B cell (primary cell): ENCODE results near the gene PPIP5K2. TPM values are rescaled to one million over a fixed set of nuclear protein-coding genes. Genes with fewer than 3 reads are reported as not detected.

Source experiments
- ATAC-seq: fragments of 200-7000 bp; cut with Tn5 transposase; one replicate; pipeline ENCODE4 v1.10.0; 2021; ENCODE audit warnings: low read depth, mild to moderate bottlenecking, moderate number of reproducible peaks, moderate library complexity
- CTCF ChIA-PET: fragments of 350-600 bp; sonication (Branson Sonifier 250); formaldehyde crosslinking; loops from one replicate; lab custom pipeline; 2021; ENCODE audit warnings: antibody characterized with exemption, inconsistent platforms; lab: Charles Lee
- POLR2A ChIA-PET: fragments of 350-600 bp; sonication (Branson Sonifier 250); formaldehyde crosslinking; loops from one replicate; lab custom pipeline; 2021; ENCODE audit warnings: antibody characterized with exemption; lab: Charles Lee
- DNase-seq: peaks from one replicate; pipeline ENCODE4 v3.0.0; 2013
- H2AFZ ChIP-seq: 2 replicates; pipeline ENCODE4 v1.6.1; 2012; ENCODE audit warnings: mild to moderate bottlenecking, low read depth, low read length; ENCODE audit not compliant: insufficient read depth, poor library complexity, severe bottlenecking
- H3K27ac ChIP-seq, 2 donors: 1 replicate in 1 of 2; 2 replicates in 1 of 2; pipeline ENCODE4 v1.5.1; 2012 to 2013; ENCODE audit warnings: low read length in 2 of 2, mild to moderate bottlenecking in 2 of 2, moderate library complexity in 1 of 2
- H3K27me3 ChIP-seq, 4 experiments: fragments of 200-600 bp in 1 of 4; sonication (generic) in 1 of 4; replicated peaks in 1 of 4; 1 replicate in 2 of 4; 2 replicates in 2 of 4; pipeline versions ENCODE4 v1.6.1 to v1.7.0; 2013 to 2016; ENCODE audit warnings: low read length in 3 of 4, mild to moderate bottlenecking in 2 of 4, mixed read lengths in 1 of 4, moderate library complexity in 1 of 4; ENCODE audit not compliant: insufficient read depth in 4 of 4, control insufficient read depth in 3 of 4; ENCODE audit errors: control extremely low read depth in 1 of 4
- H3K36me3 ChIP-seq, 2 experiments: replicated peaks in 1 of 2; 1 replicate in 1 of 2; 2 replicates in 1 of 2; pipeline versions ENCODE4 v1.6.1 to v1.7.1; 2013; ENCODE audit warnings: low read length in 1 of 2; ENCODE audit not compliant: insufficient read depth in 2 of 2, control insufficient read depth in 1 of 2; ENCODE audit errors: control extremely low read depth in 1 of 2, extremely low read depth in 1 of 2
- H3K4me1 ChIP-seq, 2 donors: fragments of 200-600 bp in 1 of 2; sonication (generic) in 1 of 2; 1 replicate in 1 of 2; 2 replicates in 1 of 2; pipeline versions ENCODE4 v1.5.1 to v1.6.1; 2013 to 2017; ENCODE audit warnings: low read length in 2 of 2; ENCODE audit not compliant: control insufficient read depth in 2 of 2, insufficient read depth in 2 of 2
- H3K4me2 ChIP-seq: replicated peaks from 2 replicates; pipeline ENCODE3; 2012; ENCODE audit warnings: mild to moderate bottlenecking, low read depth, low read length; ENCODE audit not compliant: poor library complexity, severe bottlenecking
- H3K4me3 ChIP-seq, 5 experiments: fragments of 200-600 bp in 1 of 5; sonication (generic) in 1 of 5; 1 replicate in 3 of 5; 2 replicates in 2 of 5; pipeline versions ENCODE4 v1.5.1 to v1.7.0; 2011 to 2016; ENCODE audit warnings: low read length in 4 of 5, mild to moderate bottlenecking in 4 of 5, low read depth in 2 of 5, control low read depth in 1 of 5, moderate library complexity in 1 of 5; ENCODE audit not compliant: insufficient read depth in 1 of 5; ENCODE audit errors: control extremely low read depth in 1 of 5, extremely low read depth in 1 of 5
- H3K79me2 ChIP-seq: fragments of 200-600 bp; sonication (generic); one replicate; pipeline ENCODE4 v1.6.0; 2016; ENCODE audit warnings: low read length; ENCODE audit not compliant: control insufficient read depth, insufficient read depth
- H3K9ac ChIP-seq: fragments of 200-600 bp; sonication (generic); 2 replicates; pipeline ENCODE4 v1.6.1; 2017; ENCODE audit warnings: mild to moderate bottlenecking, low read length, moderate library complexity
- H3K9me3 ChIP-seq, 3 donors: one replicate each; pipeline versions ENCODE4 v1.6.1 to v1.7.1; 2013; ENCODE audit warnings: low read length in 2 of 3; ENCODE audit not compliant: control insufficient read depth in 2 of 3, insufficient read depth in 1 of 3; ENCODE audit errors: control extremely low read depth in 1 of 3
- H4K20me1 ChIP-seq: 2 replicates; pipeline ENCODE4 v1.6.0; 2012; ENCODE audit warnings: mild to moderate bottlenecking, low read length; ENCODE audit not compliant: insufficient read depth, control insufficient read depth, poor library complexity, severe bottlenecking
- H3K27ac Mint-ChIP-seq: one replicate; pipeline ENCODE4 v1.8.0; 2021; ENCODE audit warnings: mixed read lengths
- H3K27me3 Mint-ChIP-seq: one replicate; pipeline ENCODE4 v1.8.0; 2021; ENCODE audit warnings: mixed read lengths
- H3K4me1 Mint-ChIP-seq: one replicate; pipeline ENCODE4 v1.8.0; 2021; ENCODE audit warnings: mixed read lengths
- H3K4me3 Mint-ChIP-seq: one replicate; pipeline ENCODE4 v1.8.0; 2021; ENCODE audit warnings: mixed read lengths
- H3K9me3 Mint-ChIP-seq: one replicate; pipeline ENCODE4 v1.8.0; 2022; ENCODE audit warnings: mixed read lengths; ENCODE audit not compliant: insufficient read depth
- CTCF ChIP-seq: fragments of 200-600 bp; IDR thresholded peaks from one replicate; pipeline ENCODE4 v1.8.0; 2022; ENCODE audit warnings: antibody characterized with exemption, mild to moderate bottlenecking
- EZH2 ChIP-seq: IDR thresholded peaks from 2 replicates; pipeline ENCODE4 v1.6.1; 2012; ENCODE audit warnings: borderline replicate concordance, low read depth, mild to moderate bottlenecking, moderate library complexity, low read length; ENCODE audit not compliant: insufficient read depth, poor library complexity, severe bottlenecking
- WGBS: methylation state at CpG from one replicate; pipeline ENCODE4 v1.1.5; 2013; ENCODE audit warnings: missing lambda C conversion rate; ENCODE audit not compliant: insufficient coverage; 5-methylcytosine and 5-hydroxymethylcytosine counted together
- intact Hi-C: fragments of 100-400 bp; cut with micrococcal nuclease; formaldehyde crosslinking; loops from one replicate; pipeline ENCODE4 v1.10.0; 2022
- polyA plus RNA-seq: library from polyadenylated mRNA; depleted of rRNA; stranded (reverse); fragments of >200 nt; gene quantifications from 2 replicates; pipeline ENCODE4 v1.2.3, GENCODE V29; 2012
- total RNA-seq, 2 donors: library from RNA; stranded (reverse); fragments of 120-200 nt in 1 of 2; gene quantifications; 1 replicate in 1 of 2; 2 replicates in 1 of 2; pipeline versions ENCODE4 v1.2.3 to v1.2.4, GENCODE V29; 2013 to 2022

The PPIP5K2 gene
- total and polyA plus RNA-seq, 2 donors (not counting 1 experiment from before 2014, with no cell fraction given), result 14.5 to 80.5 TPM

- H3K9ac ChIP-seq, result peak overlapping the region; percentile 28
- peaks cover 5 to 11% of the 10 kb centered on the region in 2 donors for H3K4me1 ChIP-seq
- H2AFZ ChIP-seq, result peak overlapping the region; percentile 43
- Mint-ChIP-seq H3K4me1 (peaks cover 26% of the 10 kb centered on the region), H3K27me3 (no peaks in the 10 kb centered on the region), H3K4me3 (peak overlapping the region; percentile 41), H3K9me3 (no peaks in the 10 kb centered on the region), H3K27ac (peak overlapping the region; percentile 8)
- POLR2A ChIA-PET, result no interaction called here
- no peaks in the 10 kb centered on the region for H3K79me2 ChIP-seq
- no peaks in the 10 kb centered on the region for H3K9me3 ChIP-seq
- peak overlapping the region; percentile 61 for H3K4me2 ChIP-seq
- no peaks in the 10 kb centered on the region for H4K20me1 ChIP-seq
- no peak for TF ChIP-seq EZH2
- ATAC-seq, result no peak
- peak overlapping the region in 1 of 2 donors; percentile 23 for H3K27ac ChIP-seq
- CTCF ChIA-PET, result interaction anchor here (1.1 to 1.3 kb wide), 2 partner anchors 13 to 18 kb away, joined by 3 read pairs; no protein-coding TSS in a partner anchor
- intact Hi-C loops, result loop anchor here (5.0 kb wide), 1 partner anchor 45 kb away; the partner anchor contains the start of gene MACIR
- peak; percentile 42 for DNase-seq
- peak overlapping the region in 3 of 5 experiments; percentile 18 to 51 (median 19) for H3K4me3 ChIP-seq
- WGBS, result 0% methylated on average over 1 of the region's 2 CpGs
- no peaks in the 10 kb centered on the region for H3K27me3 ChIP-seq
- no peaks in the 10 kb centered on the region for H3K36me3 ChIP-seq
Observed at GRCh38 chr5:103211576-103212561, 91.8 kb downstream of the PPIP5K2 start.

GRCh38 chr5:103216137-103216536 lies 96.0 kb downstream of the PPIP5K2 start:
- peaks cover 5 to 11% of the 10 kb centered on the region in 2 donors for H3K4me1 ChIP-seq
- H3K27ac ChIP-seq, result no peak overlapping the region
- ChIA-PET CTCF (interaction anchor here (0.8 to 0.9 kb wide), 2 partner anchors 9 to 77 kb away, joined by 3 read pairs; no protein-coding TSS in a partner anchor), POLR2A (no interaction called here)
- no CpG with 5 or more reads among the region's 2 CpGs for WGBS
- H3K27me3 ChIP-seq, result no peaks in the 10 kb centered on the region
- no peak for DNase-seq
- TF ChIP-seq EZH2, result no peak
- no peak for TF ChIP-seq CTCF
- no peak overlapping the region for H2AFZ ChIP-seq
- H3K4me3 Mint-ChIP-seq, result no peak overlapping the region
- no peak overlapping the region for H3K4me3 ChIP-seq
- H3K27ac Mint-ChIP-seq, result peak overlapping the region; percentile 13
- no peaks in the 10 kb centered on the region for H3K27me3 Mint-ChIP-seq
- H3K4me2 ChIP-seq, result no peak overlapping the region
- no peaks in the 10 kb centered on the region for H3K36me3 ChIP-seq
- H3K9ac ChIP-seq, result no peak overlapping the region
- H3K4me1 Mint-ChIP-seq, result peaks cover 13% of the 10 kb centered on the region
- no peaks in the 10 kb centered on the region for H3K9me3 Mint-ChIP-seq
- intact Hi-C loops, result no loop called here
- H3K79me2 ChIP-seq, result no peaks in the 10 kb centered on the region
- H3K9me3 ChIP-seq, result no peaks in the 10 kb centered on the region
- no peaks in the 10 kb centered on the region for H4K20me1 ChIP-seq
- no peak for ATAC-seq
